Right lobe of liver (tissue), 4 donors: ENCODE data around the gene JAKMIP1.

ENCODE experiments used
- CTCF ChIP-seq, 4 donors: fragments of 200-600 bp in 3 of 4; fragments of 450-650 bp in 1 of 4; IDR thresholded peaks; one replicate each; pipeline versions ENCODE4 v1.5.1 to v1.8.0; 2016 to 2022; ENCODE audit warnings: antibody characterized with exemption in 4 of 4, mild to moderate bottlenecking in 2 of 4
- POLR2A ChIP-seq: fragments of 450-650 bp; IDR thresholded peaks from one replicate; pipeline ENCODE4 v1.6.1; 2017; ENCODE audit warnings: antibody characterized with exemption, mild to moderate bottlenecking
- donor health status: DM: no; HTN: no; CAD: no.
- donor health status: DM: no; HTN: no; CAD: no.
- donor health status: DM: no; HTN: yes; CAD: no.

GRCh38 chr4:5990446-5991160 is 209.7 kb downstream of the JAKMIP1 start:
- TF ChIP-seq CTCF (IDR thresholded peaks at IDR 0.05) = no peak
- TF ChIP-seq POLR2A = no peak
